HUDEP-2 (cell line): ENCODE results near the gene ZSCAN26.
A peak's percentile ranks its signal among the peaks of the same experiment; 100 is the strongest.
"Not testable (repeated sequence)": the region's sequence is repeated elsewhere in the genome, so short reads cannot be mapped to it uniquely, and the experiment has no call there.

ENCODE experiments used
- DNase-seq, 76 experiments: peaks; one replicate each; lab custom pipeline; 2025; ENCODE audit not compliant: unreplicated experiment in 76 of 76; lab: John Stamatoyannopoulos, UW

The ZSCAN26 gene

GRCh38 chr6:28254121-28254519 lies 12.8 kb upstream of the ZSCAN26 start:
- DNase-seq = peak in 3 of 76 experiments; percentile 3 to 13 (median 10)

- DNase-seq = no peak
These were observed 9.9 kb upstream of the ZSCAN26 start for GRCh38 chr6:28257042-28257441.

GRCh38 chr6:28258877-28259777 lies 7.8 kb upstream of the ZSCAN26 start, which contains the start of gene NKAPL:
NKAPL (plus strand) TSS chr6:28259297; CDS start chr6:28259372, 75 bp downstream.
- DNase-seq = no peak

- DNase-seq = no peak
These were observed 3.0 kb upstream of the ZSCAN26 start for GRCh38 chr6:28263922-28264321.

- DNase-seq = no peak
These were observed 2.0 kb upstream of the ZSCAN26 start for GRCh38 chr6:28264834-28265401.

GRCh38 chr6:28266563-28266961 lies 381 bp upstream of the ZSCAN26 start:
- DNase-seq = no peak

GRCh38 chr6:28267695-28268059 lies 734 bp downstream of the ZSCAN26 start:
- no peak for DNase-seq

- DNase-seq = peak in 16 of 76 experiments; percentile 7 to 54 (median 35)
These were observed 2.5 kb downstream of the ZSCAN26 start for GRCh38 chr6:28269492-28269891.

GRCh38 chr6:28274888-28275287 lies 7.9 kb downstream of the ZSCAN26 start:
- no peak for DNase-seq

- no peak for DNase-seq
These were observed 10.8 kb downstream of the ZSCAN26 start for GRCh38 chr6:28277746-28278145.

- no peak for DNase-seq
These were observed 13.8 kb downstream of the ZSCAN26 start for GRCh38 chr6:28280595-28281287.

- DNase-seq = peak in 71 of 76 experiments; percentile 26 to 86 (median 74)
These were observed 14.5 kb downstream of the ZSCAN26 start, which contains the start of gene PGBD1 for GRCh38 chr6:28281288-28282064. PGBD1 (plus strand) TSS chr6:28281572; CDS start chr6:28283814, 2,242 bp downstream.

- DNase-seq = peak in 22 of 76 experiments; percentile 5 to 44 (median 17)
These were observed 16.0 kb downstream of the ZSCAN26 start for GRCh38 chr6:28282926-28283325.

GRCh38 chr6:28291573-28291972 lies 24.6 kb downstream of the ZSCAN26 start:
- no peak for DNase-seq

GRCh38 chr6:28295326-28295725 lies 28.4 kb downstream of the ZSCAN26 start:
- no peak for DNase-seq

- DNase-seq = no peak
These were observed 29.6 kb downstream of the ZSCAN26 start for GRCh38 chr6:28296520-28297060.

- DNase-seq = no peak
These were observed 36.6 kb downstream of the ZSCAN26 start for GRCh38 chr6:28303570-28303969.

- not testable (repeated sequence) for DNase-seq
These were observed 39.4 kb downstream of the ZSCAN26 start for GRCh38 chr6:28306363-28306762.

GRCh38 chr6:28311139-28311823 lies 44.3 kb downstream of the ZSCAN26 start:
- peak in 1 of 76 experiments; percentile 8 for DNase-seq

GRCh38 chr6:28312939-28313338 lies 46.0 kb downstream of the ZSCAN26 start:
- DNase-seq = no peak
